GM19193 (cell line): ENCODE data around the gene SLC26A11.

Source experiments
- POLR2A ChIP-seq: IDR thresholded peaks from 4 replicates; pipeline ENCODE4 v1.6.1; 2011; ENCODE audit not compliant: insufficient read depth, insufficient read length; ENCODE audit errors: extremely low read depth

Gene SLC26A11

DNA sequence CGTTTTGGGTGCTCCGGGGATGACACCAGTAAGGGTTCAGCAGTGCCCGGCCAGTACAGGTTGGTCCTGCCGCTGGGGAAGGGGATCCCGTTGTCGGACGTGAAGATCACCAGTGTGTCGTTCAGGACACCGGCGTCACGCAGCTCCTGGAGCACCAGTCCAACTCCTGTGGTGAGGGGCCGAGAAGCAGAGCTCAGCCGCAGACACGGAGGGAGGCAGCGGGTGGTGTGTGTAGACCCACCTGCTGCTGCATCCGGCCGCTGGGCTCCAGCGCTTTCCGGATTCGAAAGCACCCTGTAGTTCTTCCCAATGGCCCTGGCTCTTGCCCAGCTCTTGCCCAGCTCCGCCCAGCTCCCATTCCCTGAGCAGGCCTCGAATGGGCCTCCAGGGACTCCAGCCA, 8.1 kb upstream of the SLC26A11 start:
- no peak for TF ChIP-seq POLR2A

- TF ChIP-seq POLR2A: no peak
Measured at GRCh38 chr17:80212511-80212910, 7.7 kb upstream of the SLC26A11 start.

DNA sequence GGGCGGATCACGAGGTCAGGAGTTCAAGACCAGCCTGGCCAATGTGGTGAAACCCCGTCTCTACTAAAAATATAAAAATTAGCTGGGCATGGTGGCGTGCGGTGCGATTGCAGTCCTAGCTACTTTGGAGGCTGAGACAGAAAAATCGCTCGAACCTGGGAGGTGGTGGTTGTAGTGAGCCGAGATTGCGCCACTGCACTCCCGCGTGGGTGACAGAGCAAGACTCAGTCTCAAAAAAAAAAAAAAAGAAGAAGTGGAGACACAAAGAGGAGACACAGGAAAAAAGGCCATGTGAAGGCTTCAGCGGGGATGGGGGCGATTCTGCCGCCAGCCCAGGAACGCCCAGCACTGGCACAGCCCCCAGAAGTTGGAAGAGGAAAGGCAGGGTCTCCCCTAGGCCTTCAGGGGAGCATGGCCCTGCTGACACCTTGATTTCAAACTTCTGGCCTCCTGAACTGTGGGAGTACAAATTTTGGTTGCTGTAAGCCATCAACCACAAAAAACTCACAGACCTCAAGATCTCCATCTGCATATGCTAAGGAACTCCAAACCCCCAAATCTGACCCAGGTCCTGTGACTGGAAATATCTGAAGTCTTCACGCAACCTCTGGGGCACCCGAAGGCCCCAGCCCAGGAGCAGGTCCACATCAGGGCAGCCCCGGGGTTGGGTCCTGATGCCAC, 7.1 kb upstream of the SLC26A11 start:
- no peak for TF ChIP-seq POLR2A

DNA sequence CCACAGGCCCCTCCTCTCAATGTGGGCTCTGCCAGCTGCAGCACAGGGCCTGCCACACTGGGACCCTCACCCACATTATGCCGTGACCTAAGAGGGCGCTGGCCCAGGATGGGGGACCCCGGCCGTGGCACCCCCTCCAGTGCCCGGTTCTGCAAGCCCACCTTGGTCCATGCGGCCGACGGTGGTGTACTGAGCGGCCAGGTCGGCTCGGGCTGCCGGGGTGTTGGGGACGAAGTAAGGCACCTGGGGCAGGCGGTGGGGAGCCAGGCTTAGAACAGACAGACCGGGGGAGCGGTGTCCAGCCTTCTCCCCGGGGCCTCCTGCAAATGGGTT, 6.6 kb upstream of the SLC26A11 start:
- no peak for TF ChIP-seq POLR2A

GRCh38 chr17:80214012-80214877, 6.0 kb upstream of the SLC26A11 start:
- no peak for TF ChIP-seq POLR2A

GRCh38 chr17:80214878-80215210, 5.4 kb upstream of the SLC26A11 start:
- no peak for TF ChIP-seq POLR2A

DNA sequence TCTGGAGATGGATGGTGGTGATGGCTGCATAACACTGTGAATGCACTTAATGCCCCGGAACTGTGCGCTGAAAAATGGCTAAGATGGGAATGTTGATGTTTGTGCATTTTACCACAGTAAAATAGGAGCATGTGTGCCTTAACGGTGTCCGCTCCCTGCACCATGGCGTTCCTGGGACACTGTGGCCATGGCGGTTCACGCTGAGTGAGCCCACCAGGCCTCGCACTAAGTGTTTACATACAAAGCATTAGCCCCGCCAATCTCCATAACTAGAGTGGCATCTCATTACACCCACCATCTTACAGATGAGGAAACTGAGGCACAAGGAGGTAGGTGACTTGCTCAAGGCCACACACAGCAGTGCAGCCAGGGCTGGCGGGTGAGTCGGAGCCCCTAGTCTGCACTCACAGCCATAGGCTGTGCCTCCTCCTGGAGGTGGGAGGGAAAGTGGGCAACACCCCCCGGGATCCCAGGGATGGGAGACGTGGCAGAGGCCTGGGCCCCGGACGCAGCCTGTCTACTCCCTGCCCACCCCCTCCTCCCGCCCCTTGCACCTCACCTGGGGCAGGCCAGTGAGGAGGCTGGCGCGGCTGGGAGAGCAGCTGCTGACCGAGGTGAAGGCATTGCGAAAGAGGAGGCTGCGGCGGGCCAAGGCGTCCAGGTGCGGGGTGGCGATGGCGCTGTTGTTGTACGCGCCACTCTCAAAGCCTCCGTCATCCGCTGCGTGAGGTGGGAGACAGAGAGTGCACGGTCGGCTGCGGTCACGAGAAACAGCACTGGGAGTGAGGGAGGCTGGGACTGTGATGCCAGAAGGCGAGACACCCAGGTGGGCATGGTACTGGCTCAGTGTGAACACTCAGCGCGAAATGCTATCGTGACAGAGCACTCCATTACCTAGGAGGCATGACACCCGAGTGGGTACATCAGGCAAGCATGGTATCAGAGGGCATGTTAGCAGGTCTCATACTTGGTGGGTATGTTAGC, 3.5 kb upstream of the SLC26A11 start:
- no peak for TF ChIP-seq POLR2A

DNA sequence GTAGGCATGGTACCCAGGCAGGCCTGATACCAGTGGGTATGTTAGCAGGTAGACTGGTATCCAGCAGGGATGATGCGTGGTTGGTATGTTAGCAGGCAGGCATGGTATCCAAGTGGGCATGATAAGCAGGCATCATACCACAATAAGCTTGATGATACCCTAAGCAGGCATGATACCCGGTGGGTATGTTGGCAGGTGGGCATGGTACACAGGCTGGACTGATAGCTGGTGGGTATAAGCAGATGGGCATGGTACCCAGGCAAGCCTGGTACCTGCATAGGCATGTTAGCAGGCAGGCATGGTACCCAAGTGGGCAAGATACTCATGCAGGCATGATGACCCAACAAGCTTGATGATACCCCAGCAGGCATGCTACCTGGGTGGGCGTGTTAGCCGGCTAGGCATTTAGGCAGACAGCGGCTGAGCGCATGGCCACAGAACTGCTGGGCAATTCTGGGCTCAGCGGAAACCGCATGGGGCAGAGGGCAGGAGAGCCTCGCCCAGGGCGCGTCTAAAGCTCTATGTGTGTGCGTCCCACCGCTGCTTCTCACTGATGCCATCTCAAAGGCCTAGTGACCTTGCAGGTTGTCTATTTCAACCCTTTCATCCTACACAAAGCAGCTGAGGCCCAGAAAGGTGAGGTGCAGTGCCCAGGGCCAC, 2.4 kb upstream of the SLC26A11 start:
- no peak for TF ChIP-seq POLR2A

- no peak for TF ChIP-seq POLR2A
Measured at GRCh38 chr17:80218391-80218790, 1.8 kb upstream of the SLC26A11 start.

DNA sequence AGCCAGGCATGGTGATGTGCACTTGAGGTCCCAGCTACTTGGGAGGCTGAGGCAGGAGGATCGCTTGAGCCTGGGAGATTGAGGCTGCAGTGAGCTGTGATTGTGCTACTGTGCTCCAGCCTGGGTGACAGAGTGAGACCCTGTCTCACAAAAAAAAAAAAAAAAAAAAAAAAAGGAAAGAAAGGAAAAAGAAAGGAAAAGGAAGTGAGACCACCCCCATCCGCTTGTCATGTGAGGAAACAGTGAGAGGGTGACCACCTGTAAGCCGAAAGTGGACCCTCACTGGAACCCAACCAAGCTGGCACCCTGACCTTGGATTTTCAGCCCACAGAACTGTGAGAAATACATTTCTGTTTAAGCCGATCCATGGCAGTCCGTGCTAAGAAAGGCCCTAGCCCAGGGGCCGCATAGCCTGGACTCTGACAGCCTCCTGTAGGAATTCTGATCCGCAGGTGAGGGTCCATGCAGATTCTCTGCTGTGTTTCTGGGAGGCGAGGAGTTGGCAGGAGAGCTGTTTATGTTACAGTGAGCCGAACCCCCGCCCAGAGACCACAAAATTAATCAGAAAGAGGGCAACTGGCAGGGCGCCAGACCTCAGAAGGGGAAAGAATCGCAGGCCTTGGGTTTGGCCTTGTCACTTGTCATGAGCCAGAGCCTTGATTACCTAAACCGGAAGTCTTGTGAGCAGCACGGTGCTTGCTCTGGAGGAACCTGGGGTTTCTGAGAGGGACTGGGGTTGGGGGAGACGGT, 1.0 kb upstream of the SLC26A11 start:
- TF ChIP-seq POLR2A: no peak

DNA sequence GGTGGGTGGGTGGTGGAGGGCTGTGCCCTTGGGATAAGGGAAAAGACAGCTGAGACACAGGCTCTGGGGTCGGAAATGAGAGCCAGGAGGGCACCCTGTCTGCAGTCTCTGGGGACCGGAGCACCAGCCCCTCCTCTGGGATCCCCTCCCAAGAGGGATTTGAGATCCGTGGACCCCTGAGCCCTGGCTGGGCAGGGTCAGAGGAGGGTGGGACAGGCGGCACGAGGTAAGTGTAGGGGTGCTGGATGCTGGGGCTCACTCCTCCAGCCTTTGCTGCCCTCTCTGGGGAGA, 519 bp upstream of the SLC26A11 start:
- TF ChIP-seq POLR2A: peak; percentile 35

DNA sequence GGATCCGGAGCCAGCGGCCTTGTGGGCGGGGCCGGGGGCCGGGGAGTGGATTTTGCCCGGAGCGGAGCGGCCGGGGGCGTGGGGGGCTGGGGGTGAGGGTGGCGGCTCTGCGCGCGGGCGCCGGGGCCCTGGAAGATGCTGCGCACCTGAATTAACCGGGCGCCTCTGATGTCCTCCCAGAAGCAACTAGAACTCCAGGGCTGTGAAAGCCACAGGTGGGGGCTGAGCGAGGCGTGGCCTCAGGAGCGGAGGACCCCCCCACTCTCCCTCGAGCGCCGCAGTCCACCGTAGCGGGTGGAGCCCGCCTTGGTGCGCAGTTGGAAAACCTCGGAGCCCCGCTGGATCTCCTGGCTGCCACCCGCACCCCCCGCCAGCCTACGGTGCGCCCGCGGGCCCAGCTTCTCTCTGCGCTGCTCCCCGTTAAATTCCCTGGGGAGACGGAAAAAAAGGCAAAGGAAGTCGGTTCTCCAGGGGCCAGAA, 549 bp downstream of the SLC26A11 start:
- TF ChIP-seq POLR2A: no peak

DNA sequence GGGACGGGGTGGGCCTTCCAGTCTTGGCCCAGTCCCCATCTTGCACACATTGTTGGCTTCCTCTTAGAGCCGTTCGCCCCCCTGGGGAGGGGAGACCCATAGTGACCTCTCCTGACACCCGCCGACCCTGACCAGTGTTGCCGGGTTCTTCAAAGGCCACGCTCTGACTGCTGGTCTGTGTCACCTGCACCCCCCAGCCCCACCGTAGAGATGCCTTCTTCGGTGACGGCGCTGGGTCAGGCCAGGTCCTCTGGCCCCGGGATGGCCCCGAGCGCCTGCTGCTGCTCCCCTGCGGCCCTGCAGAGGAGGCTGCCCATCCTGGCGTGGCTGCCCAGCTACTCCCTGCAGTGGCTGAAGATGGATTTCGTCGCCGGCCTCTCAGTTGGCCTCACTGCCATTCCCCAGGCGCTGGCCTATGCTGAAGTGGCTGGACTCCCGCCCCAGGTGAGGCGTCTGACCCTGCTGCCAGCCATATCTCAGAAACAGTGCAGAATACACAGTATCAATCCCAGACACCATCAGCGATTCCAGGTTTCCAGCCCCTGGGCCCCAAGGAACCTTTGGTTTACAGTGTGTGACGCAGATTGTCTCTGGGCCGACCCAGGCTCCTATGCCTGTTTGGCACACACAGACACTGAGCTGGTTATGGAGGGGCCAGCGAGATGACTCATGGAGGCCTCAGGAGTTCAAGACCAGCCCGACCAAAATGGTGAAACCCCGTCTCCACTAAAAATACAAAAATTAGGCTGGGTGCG, 1.3 kb downstream of the SLC26A11 start:
- no peak for TF ChIP-seq POLR2A
